CD4-positive, alpha-beta T cell treated with Interleukin-15 for 1 hour (primary cell): Measurements from ENCODE around the gene FSCN2.
"Not testable (repeated sequence)": the region's sequence is repeated elsewhere in the genome, so short reads cannot be mapped to it uniquely, and the experiment has no call there.

Source experiments
- DNase-seq: peaks from one replicate; pipeline ENCODE4 v3.0.0-alpha.2; 2020

Gene FSCN2

DNA sequence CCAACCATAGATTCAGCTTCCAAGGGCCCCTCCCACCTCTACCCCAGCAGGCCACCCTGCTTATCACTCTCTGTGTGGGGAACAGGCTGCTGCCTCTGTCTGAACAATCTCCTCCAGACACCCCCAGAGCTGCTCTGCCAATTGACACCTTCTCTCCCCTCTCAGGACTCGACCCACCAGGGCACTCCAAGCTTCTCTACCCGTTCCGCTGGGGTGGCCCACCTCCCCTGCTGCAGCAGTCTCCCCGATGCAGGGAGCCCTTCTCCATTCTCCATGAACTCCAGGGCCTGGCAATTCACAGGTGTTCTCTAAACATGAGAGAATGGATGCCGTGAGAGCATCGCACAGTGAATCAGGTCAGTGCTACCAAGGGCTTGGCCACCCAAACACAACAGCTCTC lies 52.3 kb downstream of the FSCN2 start:
- no peak for DNase-seq

DNA sequence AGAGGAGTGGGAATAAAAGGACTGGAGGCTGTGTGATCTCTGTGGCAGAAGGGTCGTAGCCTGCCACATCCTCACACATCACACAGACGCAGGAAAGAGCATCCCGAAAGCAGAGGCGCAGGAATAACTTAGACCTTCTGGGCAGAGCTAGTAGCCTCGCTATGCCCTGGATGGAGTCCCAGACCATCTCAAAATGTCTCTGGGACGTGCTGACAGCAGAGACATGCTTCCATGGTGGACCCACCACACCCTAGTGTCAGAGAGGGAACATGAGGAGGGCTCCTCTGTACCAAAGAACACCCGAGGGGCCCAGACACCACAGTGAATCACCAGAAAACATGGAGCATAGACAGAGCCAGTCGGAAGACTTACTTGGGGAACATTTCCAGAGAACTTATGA lies 53.6 kb downstream of the FSCN2 start:
- DNase-seq, result no peak

DNA sequence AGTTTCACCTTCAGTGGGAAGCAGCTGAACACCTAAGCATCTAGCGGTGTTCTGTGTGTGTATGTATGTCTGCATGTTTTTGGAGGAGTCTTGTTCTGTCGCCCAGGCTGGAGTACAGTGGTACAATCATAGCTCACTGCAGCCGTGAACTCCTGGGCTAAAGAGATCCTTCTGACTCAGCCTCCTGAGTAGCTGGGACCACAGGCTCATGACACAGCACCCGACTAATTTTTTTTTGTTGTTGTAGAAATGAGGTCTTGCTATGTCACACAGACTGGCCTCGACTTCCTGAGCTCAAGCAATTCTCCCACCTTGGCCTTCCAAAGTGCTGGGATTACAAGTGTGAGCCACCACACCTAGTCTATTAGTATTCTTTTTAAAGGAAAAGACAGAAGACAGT lies 54.2 kb downstream of the FSCN2 start:
- DNase-seq, result no peak

DNA sequence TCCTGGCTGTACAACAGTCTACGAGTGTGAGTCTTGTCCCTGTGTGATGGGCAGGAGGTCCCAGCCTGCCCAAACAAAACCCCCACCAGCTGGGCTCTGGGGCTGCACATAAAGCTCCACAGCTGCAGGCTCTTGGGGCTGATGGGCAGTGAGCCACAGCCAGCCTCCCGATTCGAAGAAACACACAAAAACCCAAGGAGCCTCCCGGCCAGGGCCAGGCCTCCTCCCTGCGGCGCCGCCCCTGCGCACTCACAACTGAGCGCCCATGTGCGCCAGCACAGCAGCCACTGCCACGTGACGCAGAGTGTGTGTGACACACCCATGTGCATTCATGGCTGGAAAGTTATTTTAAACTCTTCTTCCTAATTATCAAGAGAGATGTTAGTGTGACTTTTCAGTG lies 54.6 kb downstream of the FSCN2 start:
- DNase-seq, result no peak

DNA sequence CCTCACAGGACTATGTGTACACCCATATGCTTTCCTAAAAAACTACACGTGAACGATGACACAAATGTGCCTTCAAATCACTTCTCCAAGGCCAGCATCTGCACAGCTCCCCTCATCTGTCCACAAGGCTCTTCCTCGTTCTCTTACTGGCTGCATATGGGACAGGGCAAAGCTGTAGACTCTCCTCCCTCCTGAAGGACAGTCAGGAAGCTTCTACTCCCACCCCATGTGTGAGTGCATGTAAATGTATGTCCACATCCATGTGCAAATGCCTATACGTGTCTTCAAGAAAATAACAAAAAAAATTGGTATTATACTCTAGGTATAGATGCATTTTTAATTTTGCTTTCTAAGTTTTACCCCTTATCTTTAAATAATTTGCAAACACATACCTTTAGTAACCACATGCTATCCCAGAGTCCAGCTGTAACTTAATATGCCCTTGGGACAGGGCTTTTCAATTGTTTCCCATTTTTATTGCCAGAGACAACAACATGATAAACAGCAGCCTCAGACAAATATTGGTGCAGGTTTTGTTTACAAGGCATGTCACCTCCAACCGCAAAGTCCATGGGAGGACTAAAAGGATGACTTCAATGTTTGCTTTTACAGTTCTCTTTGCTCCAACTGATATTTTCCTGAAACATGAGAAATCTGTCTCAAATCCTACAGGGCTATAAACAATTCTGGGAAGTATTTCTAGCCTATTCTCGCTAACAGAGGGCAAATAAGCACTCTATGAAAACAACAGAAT lies 55.6 kb downstream of the FSCN2 start:
- DNase-seq, result no peak

DNA sequence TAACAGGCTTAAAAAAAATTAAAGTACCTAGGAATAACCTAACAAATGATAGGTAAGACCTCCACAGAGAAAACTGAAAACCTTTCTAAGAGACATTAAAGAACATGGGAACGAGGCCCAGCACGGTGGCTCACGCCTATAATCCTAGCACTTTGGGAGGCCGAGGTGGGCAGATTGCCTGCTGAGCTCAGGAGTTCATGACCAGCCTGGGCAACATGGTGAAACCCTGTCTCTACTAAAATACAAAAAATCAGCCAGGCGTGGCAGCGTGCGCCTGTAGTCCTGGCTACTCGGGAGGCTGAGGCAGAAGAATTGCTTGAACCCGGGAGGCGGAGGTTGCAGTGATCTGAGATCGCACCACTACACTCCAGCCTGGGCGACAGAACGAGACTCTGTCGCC lies 56.6 kb downstream of the FSCN2 start:
- DNase-seq, result not testable (repeated sequence)

DNA sequence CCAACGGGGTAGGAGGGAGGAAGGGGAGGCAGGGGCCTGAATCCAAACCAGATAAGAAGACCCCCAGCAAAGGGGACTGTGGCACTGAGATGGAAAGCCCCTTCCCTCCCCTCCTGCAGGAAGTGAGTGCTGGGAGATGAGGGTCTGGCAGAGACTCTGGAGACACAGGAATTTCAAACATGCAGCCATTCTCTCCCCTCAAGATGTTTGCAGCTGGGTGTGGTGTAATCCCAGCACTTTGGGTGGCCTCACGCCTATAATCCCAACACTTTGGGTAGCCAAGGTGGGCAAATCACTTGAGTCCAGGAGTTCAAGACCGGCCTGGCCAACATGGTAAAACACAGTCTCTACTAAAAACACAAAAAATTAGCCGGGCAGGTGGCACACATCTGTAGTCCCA lies 57.9 kb downstream of the FSCN2 start:
- DNase-seq, result no peak
